Sigmoid colon (tissue), 4 donors: ENCODE data around the gene CAPN1.

Experiments used
- EP300 ChIP-seq, 4 donors: sonication (generic); formaldehyde crosslinking; IDR thresholded peaks; one replicate each; pipeline ENCODE4 v1.6.1; 2017; ENCODE audit warnings: antibody characterized with exemption in 4 of 4
- TF ChIP-seq, protein P1 (sequence below), 4 experiments: fragments of 450-650 bp in 3 of 4; fragments of 200-600 bp in 1 of 4; IDR thresholded peaks; one replicate each; pipeline ENCODE4 v1.5.1; 2016 to 2019; ENCODE audit warnings: antibody characterized with exemption in 4 of 4, mild to moderate bottlenecking in 3 of 4, moderate library complexity in 2 of 4

DNA sequence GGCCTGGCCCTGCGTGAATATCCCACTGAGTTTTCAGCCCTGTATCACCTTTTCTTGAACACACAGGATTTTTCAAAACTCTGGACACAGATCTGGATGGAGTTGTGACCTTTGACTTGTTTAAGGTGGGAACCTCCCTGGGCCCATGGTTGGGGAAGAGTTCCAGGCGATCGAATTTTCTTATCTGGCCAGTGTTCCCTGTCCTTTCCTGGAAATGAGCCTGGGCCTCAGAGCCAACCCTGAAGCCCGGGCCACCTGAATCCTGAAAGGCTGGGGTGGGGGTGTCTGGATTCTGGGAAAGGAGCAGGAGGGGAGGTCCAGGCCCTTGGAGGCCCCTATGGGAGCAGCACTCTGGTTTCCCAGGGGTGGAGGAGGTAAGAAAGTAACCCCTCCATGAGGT is 29.0 kb downstream of the CAPN1 start:
- no peak for TF ChIP-seq EP300 (IDR thresholded peaks at IDR 0.05)
- TF ChIP-seq, protein P1, sequence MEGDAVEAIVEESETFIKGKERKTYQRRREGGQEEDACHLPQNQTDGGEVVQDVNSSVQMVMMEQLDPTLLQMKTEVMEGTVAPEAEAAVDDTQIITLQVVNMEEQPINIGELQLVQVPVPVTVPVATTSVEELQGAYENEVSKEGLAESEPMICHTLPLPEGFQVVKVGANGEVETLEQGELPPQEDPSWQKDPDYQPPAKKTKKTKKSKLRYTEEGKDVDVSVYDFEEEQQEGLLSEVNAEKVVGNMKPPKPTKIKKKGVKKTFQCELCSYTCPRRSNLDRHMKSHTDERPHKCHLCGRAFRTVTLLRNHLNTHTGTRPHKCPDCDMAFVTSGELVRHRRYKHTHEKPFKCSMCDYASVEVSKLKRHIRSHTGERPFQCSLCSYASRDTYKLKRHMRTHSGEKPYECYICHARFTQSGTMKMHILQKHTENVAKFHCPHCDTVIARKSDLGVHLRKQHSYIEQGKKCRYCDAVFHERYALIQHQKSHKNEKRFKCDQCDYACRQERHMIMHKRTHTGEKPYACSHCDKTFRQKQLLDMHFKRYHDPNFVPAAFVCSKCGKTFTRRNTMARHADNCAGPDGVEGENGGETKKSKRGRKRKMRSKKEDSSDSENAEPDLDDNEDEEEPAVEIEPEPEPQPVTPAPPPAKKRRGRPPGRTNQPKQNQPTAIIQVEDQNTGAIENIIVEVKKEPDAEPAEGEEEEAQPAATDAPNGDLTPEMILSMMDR (IDR thresholded peaks at IDR 0.05) = no peak
